GM18502 (cell line): ENCODE data around the gene FBN2.

Source experiments
- ATAC-seq: cut with Tn5 transposase; IDR thresholded peaks from one replicate; pipeline ENCODE4 v1.9.1; 2021; ENCODE audit warnings: mild to moderate bottlenecking; ENCODE audit not compliant: unreplicated experiment, poor library complexity

Gene FBN2

DNA sequence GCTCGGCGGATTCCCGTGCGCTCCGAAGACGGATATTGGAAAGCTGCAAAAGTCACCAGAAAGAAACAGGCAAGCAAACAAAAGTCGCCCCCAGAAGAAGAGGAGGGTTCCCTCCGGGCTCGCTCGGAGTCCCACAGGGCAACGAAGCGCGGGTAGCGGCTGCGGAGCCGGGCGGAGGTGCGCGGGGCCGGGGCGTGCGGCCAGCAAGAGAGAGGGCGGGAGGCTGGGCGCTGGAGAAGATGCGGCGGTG, at the start of gene FBN2:
Gene FBN2 (minus strand): TSS at position 246 of the 250 bp plus-strand sequence. CDS start 642 bp downstream, outside the sequence.
- ATAC-seq, result no peak

DNA sequence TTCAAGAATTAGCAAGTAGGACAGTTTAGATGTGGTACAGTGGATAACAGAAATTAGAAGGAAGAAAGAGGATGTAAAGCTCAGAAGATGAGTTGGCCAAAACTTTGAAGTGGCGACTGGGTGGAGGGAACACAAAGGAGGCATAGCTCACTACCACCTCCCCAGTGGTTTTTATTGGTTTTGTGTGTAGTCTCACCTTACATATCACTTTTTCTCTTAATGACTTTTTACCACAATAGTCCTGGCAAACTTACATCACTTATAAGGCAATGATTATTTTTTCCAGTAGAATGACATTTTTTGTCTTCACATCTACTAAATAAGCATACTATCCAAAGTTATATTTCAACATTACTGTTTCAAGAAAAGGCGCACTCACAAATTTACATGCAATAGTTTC, 49.2 kb upstream of the FBN2 start:
- ATAC-seq, result no peak

DNA sequence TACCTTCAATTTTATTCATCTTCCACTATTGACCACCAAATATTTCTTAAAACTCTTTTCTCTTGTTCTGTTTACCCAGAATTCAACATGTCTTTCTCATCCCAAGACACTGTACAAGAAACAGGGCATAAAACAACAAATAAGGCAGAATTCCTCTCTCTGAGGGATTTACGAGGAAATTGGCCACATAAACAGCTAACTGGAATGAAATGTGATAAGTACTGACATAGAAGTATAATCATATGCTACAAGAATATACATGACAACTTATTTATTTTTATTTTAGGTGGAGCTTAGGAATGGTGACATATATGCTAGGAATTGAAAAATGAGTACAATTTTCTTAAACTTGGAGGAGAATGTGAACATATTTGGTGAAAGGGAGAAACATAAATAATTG, 48.8 kb upstream of the FBN2 start:
- ATAC-seq, result no peak

DNA sequence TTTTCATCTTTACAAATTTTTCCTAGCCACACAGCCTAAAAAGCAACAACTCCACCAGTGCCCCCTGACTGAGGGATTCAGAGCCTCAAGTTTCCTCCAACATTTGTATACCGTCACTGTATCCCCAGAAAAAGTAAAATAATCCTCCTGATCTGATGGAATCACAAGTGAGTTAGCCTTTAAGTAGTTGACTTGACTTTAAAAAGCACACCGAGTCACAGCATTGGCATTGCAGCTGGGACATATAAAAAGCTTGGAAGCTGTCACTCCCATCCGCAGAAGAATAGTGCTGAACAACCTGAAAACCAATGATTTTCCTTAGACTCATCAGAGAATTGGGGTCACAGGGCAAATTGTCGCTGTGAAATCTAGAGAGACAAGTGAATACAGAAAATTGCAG, 41.6 kb upstream of the FBN2 start:
- no peak for ATAC-seq

DNA sequence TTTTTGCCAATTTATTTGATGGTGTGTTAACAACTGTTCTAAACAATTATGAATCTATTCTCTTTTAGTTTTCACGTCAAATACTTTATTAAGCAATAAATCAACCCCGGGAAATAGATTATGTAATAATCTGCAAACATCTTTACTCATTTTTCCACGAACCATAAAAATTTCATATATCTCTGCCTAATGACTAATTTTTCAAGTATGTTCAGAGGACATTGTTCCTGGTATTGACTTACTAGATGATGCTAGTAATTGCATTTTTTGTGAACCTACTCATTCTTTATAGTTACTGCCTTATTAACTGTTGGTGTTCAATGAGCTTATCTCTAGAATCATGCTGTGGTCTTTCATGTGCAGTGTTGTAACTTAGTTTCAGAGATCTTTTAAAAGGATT, 41.0 kb upstream of the FBN2 start:
- ATAC-seq, result no peak

DNA sequence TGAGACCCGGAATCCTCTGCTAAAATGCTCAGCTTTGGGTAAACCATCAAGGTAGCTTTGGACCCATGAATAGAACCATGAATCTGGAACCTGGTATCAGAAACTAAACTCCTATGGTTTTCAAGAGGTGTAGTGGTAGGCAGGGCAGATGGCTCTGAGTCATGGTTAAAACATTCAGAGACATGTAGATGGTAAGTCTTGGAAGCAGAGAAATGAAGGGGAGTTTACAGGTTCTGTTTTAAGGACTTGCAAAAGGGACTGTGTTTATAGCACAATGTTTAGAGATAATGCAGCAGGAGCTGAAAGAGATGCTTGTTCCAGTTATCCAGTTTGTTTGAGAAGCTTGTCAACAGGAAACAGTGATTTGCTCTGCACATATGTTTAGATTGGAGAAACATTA, 36.0 kb upstream of the FBN2 start:
- ATAC-seq, result no peak

DNA sequence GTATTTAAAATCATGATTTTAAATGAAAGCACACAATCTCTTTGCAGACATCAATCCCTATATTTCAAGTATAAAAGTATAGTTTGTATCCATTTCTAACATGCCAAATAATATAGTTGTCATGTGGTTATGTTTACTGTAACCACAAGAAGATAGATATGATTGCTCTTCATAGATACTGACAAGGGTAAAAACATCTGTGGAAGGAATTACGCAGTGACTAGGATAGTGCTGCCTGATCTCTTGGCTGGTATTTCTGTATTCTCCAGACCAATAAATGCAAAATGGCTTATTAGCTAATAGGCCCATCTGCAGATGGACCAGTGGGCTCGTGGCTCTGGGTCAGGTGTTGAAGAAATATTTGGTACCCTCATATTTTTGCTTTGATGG, 34.9 kb upstream of the FBN2 start:
- ATAC-seq, result no peak

DNA sequence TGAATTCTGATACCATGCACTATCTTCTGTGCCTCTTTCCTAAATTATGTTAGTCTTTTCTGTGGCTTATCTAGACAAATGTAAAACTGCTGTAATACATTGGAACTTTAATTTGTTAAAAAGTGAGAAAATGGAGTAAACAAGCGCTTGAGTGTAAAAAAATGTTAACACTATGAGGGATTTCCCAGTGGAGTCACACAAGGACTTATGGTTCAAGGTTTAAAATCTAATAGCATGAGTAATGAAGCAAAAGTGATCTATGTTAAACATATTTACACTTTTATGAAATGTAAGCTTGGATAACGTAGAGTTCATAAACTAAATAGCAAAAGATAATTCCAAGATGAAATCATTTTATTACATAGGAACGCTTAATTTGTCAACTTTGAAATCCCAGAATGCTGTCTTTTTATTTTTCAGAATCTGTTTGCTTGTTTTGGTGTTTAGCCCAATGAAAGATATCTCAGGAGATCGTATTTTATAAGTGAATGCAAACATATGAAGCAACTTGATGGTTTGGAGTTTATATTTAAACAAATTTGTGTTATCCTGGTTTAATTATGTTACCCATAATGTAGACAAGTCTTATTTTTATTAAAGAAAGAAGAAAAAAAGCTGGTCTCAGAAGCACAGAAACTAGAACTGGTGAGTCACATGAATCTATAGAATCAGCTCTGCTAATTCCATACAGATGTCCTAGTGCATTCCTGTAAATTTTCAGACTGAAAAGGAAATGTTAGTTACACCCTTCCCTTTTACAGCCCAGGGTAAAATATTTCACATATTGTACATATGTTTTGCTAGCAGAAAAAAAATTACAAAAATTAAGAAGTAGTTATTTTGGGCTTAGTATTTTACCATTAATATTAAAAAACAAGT, 34.2 kb upstream of the FBN2 start:
- ATAC-seq, result no peak

DNA sequence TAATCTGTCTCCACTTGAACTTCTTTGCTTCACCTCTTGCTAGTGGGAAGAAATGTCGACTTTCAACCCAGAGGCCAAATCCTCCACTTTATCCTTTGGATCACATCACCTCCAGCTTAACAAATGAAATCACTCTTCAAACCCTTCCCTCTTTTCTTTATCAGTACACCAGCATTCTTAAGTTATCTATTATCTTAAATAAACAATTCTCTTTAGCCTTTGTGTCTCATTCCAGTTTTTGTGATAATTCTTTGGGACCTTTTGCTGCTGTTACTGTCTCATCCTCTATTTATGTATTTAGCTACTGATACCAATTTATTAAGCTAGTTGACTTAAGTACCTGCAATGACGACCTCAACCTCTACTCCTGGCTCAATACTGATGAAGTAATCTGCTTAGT, 28.1 kb upstream of the FBN2 start:
- ATAC-seq, result no peak

DNA sequence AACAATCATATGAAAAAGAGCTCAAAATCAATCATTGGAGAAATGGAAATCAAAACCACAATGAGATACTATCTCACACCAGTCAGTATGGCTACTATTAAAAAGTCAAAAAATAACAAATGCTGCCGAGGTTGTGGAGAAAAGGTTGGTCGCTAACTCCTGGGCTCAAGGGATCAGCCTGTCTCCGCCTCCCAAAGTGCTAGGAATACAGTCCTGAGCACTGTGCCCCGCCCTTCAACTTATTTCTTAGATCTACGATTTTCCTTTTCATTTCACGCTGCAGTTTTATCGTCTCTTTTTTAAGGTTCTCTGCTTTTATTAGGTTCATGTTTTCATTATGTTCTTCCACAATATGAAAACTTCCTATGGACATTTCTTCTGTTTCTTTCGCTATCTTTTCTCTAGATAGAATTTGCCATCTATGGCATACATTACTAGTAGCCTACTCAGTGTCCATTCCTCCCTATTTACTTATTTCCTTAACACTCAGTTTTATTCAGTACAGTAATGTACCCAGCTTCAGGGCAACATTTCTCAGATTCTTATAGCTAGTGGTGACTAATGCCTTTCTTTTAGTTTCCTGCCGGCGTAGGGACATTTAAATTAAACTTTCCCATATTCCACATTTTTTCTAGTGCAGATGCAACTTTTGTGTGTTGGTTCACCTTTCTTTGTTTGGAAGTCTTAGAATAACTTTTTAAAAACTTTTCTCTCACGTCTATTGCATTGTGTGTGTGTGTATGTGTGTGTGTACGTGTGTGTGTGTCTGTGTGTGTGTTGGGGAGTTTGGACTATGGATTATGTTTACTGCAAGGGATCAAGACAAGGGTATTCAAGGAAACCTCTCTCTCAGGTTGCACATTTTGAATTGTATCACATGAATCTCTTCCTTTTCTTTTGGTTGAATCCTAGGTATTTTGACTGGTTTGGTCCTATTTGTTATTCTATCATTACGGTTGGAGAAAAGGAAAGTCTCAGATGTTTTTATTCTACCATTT, 21.6 kb upstream of the FBN2 start:
- ATAC-seq, result no peak

DNA sequence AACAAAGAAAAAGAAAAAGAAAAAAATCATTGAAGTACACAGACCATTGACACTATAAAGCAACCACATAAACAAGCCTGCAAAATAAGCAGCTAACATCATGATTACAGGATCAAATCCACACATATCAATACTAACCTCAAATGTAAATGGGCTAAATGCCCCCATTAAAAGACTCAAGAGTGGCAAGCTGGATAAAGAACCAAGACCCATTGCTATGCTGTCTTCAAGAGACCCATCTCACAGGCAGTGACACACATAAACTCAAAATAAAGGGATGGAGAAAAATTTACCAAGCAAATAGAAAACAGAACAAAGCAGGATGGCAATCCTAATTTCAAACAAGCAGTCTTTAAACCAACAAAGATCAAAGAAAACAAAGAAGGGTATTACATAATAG, 15.7 kb upstream of the FBN2 start:
- no peak for ATAC-seq

DNA sequence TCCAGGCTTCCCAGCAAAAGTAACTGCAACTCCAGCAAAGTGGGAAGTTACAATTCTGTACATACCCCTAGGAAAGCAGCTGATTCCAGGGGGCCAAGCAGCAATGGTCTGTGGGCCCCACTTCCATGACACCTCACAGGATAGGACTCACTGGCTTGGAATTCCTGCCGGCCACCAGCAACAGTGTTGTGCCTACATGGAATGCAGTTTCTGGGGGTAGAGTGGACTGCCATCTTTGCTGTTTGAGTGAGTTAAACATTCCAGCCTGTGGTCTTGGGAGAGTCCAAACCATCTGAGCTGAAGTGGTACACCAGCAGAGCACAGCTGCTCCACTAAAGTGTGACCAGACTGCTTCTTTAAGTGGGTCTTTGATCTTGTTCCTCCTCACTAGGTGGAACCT, 13.4 kb upstream of the FBN2 start:
- no peak for ATAC-seq

DNA sequence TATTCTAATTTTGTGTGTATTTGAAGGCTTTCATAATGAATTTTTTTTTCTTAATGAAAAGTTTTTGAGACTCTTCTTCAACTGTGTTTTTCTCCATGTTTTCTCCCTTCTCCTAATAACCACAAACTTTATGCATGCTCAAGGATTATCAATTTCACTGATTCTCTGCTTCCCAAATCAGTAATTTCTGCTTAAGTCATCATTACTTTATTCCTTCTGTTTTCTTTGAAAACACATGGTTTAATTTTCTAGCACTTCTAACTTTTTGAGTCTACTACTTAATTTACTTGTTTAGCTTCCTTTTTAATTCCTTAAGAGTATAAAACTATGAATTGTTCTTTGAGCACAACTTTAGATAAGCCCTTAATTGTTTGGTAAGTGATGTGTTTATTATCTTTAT, 11.5 kb upstream of the FBN2 start:
- ATAC-seq, result no peak

DNA sequence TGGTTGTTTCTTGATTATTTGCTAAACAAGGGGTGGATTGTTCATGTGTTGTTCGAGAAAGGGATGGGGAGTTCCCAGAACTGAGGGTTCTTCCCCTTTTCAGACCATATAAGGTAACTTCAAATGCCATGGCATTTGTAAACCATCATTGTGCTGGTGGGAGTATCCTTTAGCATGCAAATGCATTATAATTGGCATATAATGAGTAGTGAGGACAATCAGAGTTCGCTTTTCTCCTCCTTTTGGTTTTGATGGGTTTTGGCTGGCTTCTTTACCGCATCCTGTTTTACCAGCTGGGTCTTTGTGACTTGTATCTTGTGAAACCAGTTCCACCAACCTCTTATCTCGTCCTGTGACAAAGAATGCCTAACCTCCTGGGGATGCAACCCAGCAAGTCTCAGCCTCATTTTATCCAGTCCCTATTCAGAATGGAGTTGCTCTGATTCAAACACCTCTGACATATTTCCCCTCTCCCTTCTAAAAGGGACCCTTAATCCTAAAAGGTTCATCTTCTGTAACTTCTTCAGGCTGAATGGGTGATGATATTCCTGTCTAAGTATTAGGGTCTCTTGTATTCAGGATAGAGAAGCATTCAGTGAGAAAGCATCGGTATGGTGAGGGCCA, 8.7 kb upstream of the FBN2 start:
- ATAC-seq, result no peak

DNA sequence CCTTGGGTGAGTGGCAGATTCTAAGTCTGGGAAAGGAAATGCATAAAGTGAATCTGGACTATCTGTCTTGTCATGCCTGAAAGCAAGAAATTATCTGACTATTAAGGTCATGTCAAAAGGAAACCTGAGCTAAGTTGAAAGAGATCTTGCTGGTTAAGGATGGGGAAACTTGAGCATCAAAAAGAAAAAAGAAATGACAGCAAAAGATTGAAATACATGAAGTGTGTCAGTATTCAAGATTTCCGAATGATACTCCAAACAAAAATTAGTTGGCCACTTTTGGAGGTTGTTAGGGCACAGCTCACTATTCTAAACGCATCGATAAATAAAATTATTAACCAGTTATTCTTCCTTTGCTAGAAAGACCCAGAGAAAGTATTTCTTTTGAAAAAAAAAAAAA, 3.3 kb upstream of the FBN2 start:
- ATAC-seq, result no peak

DNA sequence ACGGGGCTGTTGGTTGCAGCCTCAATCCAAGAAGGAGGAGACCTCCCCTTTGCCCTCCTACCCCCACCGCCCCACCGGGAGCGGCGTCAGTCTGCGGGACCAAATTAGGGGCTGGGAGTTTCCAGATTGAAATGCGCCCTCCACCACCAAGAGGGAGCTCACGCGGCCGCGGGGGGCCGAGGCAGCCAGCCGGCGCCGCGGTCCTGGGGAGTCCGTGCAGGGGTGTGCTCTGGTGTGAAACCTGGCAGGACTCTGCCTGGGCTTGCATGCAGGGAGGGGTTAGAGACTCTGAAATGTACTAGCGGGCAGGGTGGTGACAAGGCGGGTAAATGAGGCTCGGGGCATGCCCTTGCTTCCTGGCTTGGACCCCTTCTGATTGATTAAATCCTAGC, 989 bp upstream of the FBN2 start:
- ATAC-seq, result no peak

DNA sequence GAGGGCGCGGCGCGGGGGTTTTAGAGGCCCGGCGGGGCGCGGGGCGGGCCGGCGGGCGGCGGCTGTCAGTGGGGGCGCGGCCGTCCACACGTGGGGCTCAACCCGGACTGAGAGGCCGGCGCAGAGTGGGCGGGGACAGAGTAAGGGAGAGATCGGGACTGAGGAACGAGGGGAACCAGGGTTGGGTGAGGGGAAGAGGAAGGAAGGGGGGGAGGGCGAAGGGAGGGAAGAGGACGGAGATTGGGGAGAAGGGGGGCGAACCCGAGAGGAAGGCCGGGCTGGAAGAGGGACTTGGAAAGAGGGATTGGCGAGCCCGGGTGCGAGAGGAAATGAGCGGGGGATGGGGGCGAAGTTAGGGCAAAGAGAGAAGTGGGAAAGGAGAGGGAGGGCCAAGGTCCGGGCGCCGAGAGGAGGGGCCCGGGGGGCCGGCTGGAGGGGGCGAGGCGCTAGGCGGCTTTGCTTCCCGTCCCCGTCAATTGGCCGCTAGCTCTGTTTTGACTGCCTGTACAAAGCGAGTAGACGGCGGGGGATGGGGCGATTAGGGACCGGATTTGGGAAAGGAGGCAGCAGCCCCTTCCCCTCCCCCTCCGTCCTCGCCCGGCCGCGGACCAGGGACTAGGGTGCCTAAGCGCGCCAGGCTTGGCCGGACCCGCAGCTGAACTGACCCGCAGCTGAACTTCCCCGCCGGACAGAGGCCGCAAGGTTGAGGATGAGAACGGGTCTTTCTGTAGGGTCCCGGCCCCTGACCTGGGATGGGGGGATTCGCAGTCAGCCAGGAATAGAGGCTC, 399 bp upstream of the FBN2 start:
- no peak for ATAC-seq

DNA sequence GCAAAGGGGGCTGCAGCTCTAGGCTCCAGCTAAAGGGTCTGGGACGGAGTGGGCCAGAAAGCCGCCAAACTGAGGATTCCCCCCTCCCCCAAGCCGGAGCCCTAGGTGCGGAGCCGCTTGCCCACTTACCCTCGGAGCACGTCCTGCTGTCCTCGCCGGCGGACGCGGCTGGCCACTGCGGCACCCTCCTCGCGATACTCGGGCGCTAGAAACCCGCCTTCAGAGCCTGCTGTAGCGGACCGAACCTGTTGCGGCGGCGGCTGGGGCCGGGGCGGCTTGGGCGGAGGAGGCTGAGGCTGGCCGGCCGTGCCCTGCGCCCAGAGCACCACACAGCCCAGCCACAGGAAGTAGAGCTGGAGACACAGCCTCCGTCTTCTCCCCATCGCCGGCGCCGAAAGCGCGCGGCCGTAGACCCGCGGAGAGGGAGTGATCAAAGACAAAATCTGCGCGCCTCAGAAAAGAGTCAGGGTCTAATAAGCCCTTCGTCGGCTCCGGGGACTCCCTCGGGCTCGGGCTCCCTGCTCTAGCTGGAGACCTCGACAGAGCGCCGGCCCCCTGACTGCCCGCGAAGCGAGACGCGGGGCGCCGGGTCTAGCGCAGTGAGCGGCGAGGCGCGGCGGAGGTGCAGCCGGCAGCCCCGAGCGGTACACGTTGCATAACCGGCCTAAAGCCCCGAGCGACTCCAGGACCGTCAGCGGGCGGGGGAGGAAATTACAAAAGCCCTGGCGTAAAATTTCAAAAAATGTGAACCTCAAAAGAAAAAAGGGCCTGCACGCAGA, 635 bp downstream of the FBN2 start:
- no peak for ATAC-seq
